PC-3 (cell line): ENCODE results near the gene TRAIP.

Experiments
- CTCF ChIP-seq: fragments of 300-600 bp; sonication (generic); conservative IDR thresholded peaks from 2 replicates; pipeline ENCODE4 v1.5.1; 2017; ENCODE audit warnings: antibody characterized with exemption, low read depth, mild to moderate bottlenecking, low read length
- EZH2 ChIP-seq: fragments of 300-600 bp; sonication (generic); IDR thresholded peaks from one replicate; pipeline ENCODE4 v1.6.1; 2017; ENCODE audit warnings: antibody characterized with exemption, mild to moderate bottlenecking, low read length; ENCODE audit not compliant: unreplicated experiment

- TF ChIP-seq CTCF (no peak), EZH2 (no peak)
Measured at GRCh38 chr3:49799761-49800160, 56.6 kb downstream of the TRAIP start, which contains the start of gene CDHR4.
